Kidney capillary endothelial cell (primary cell): ENCODE results near the gene UGT1A3.

Experiments
- DNase-seq: peaks from one replicate; pipeline ENCODE4 v3.0.0-alpha.2; 2018; ENCODE audit warnings: low spot score

Gene UGT1A3

DNA sequence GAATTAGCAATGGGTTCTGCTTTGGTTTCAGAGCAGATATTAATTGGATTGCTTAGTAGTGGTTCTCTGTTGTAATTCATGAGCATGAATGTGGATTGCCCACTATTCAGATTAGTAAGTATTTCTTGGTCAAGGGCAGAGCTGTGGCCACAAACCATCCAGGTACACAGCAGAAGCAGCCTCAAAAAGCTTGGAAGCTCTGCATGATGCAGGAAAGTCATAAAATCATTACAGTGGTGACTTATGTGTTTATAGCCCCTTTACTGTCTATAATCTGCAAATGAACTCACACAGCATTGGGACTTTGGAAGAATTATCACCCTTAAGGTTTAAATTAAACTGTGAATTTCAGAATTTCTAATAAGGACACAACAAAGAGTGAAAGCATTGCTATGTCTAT is 29.3 kb downstream of the UGT1A3 start:
- no peak for DNase-seq

GRCh38 chr2:233758849-233759248 is 30.0 kb downstream of the UGT1A3 start:
- no peak for DNase-seq

GRCh38 chr2:233760043-233760442 is 31.2 kb downstream of the UGT1A3 start, which contains the start of gene UGT1A1:
TSS of gene UGT1A1 (plus strand) at chr2:233760270. CDS start at chr2:233760288, 18 bp downstream.
- no peak for DNase-seq

GRCh38 chr2:233761040-233761769 is 32.4 kb downstream of the UGT1A3 start:
- no peak for DNase-seq

GRCh38 chr2:233764264-233764663 is 35.4 kb downstream of the UGT1A3 start:
- DNase-seq, result no peak

GRCh38 chr2:233764761-233765160 is 35.9 kb downstream of the UGT1A3 start:
- no peak for DNase-seq

DNA sequence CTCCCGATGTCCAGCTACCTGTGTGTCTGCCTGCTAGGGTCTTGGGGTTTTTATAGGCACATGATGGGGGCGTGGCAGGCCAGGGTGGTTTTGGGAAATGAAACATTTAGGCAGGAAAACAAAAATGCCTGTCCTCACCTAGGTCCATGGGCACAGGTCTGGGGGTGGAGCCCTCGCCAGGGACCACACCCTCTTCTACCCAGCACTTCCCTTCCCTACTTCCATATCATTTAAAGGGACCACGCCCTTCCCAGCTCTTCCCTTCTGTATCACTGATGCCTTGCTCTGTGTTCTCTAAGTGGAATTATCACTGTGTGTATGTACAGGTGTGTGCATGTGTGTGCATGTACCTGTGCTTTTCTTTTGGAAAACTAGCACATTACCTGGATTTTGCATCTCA is 37.6 kb downstream of the UGT1A3 start:
- DNase-seq, result no peak

DNA sequence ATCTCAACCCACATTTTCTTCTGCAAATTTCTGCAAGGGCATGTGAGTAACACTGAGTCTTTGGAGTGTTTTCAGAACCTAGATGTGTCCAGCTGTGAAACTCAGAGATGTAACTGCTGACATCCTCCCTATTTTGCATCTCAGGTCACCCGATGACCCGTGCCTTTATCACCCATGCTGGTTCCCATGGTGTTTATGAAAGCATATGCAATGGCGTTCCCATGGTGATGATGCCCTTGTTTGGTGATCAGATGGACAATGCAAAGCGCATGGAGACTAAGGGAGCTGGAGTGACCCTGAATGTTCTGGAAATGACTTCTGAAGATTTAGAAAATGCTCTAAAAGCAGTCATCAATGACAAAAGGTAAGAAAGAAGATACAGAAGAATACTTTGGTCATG is 39.2 kb downstream of the UGT1A3 start:
- DNase-seq, result no peak

- no peak for DNase-seq
Observed at GRCh38 chr2:233769260-233769659, 40.4 kb downstream of the UGT1A3 start.

DNA sequence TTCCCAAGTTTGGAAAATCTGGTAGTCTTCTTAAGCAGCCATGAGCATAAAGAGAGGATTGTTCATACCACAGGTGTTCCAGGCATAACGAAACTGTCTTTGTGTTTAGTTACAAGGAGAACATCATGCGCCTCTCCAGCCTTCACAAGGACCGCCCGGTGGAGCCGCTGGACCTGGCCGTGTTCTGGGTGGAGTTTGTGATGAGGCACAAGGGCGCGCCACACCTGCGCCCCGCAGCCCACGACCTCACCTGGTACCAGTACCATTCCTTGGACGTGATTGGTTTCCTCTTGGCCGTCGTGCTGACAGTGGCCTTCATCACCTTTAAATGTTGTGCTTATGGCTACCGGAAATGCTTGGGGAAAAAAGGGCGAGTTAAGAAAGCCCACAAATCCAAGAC is 43.3 kb downstream of the UGT1A3 start:
- DNase-seq, result no peak

DNA sequence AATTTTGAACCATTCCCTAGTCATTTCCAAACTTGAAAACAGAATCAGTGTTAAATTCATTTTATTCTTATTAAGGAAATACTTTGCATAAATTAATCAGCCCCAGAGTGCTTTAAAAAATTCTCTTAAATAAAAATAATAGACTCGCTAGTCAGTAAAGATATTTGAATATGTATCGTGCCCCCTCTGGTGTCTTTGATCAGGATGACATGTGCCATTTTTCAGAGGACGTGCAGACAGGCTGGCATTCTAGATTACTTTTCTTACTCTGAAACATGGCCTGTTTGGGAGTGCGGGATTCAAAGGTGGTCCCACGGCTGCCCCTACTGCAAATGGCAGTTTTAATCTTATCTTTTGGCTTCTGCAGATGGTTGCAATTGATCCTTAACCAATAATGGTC is 43.7 kb downstream of the UGT1A3 start:
- no peak for DNase-seq

DNA sequence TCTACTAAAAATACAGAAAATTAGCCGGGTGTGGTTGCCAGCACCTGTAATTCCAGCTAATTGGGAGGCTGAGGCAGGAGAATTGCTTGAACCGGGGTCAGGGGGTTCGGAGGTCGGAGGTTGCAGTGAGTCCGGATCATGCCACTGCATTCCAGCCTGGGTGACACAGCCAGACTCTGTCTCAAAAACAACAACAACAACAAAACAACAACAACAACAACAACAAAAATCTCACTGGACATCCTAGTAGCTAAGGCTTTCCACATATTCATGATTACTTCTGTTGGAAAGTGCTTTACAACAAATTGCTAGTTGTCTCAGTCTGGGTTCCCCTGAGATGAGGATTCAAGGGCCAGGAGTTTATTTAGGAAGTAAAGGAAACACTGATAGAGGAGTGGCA is 45.0 kb downstream of the UGT1A3 start:
- no peak for DNase-seq

- no peak for DNase-seq
Observed at GRCh38 chr2:233775414-233775813, 46.6 kb downstream of the UGT1A3 start.

GRCh38 chr2:233778030-233778429 is 49.2 kb downstream of the UGT1A3 start, which contains the start of gene MROH2A:
TSS of gene MROH2A (plus strand) at chr2:233778330. CDS start at chr2:233779359, 1,029 bp downstream.
- no peak for DNase-seq

DNA sequence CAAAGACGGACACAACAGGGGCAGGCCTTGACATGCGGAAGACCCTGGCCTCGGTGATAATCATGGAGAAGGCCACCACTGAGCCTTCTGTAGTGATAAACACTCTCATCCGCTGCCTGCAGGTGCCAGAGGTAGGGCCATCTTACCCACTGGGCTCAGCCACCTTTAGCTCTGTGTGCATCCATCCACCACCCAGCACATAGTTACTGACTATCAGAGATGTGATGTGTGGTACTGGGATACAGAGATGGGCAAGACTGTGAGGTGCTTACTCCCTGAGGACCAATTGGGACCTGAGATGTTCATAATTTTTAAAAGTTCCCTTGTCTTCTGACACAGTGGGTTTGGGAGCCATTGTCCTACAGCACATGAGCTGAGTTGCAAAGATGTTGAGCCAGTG is 50.9 kb downstream of the UGT1A3 start:
- DNase-seq, result no peak

- DNase-seq, result no peak
Observed at GRCh38 chr2:233780771-233781170, 51.9 kb downstream of the UGT1A3 start.

- DNase-seq, result no peak
Observed at GRCh38 chr2:233789554-233789953, 60.7 kb downstream of the UGT1A3 start.

- no peak for DNase-seq
Observed at GRCh38 chr2:233791151-233791882, 62.5 kb downstream of the UGT1A3 start.

DNA sequence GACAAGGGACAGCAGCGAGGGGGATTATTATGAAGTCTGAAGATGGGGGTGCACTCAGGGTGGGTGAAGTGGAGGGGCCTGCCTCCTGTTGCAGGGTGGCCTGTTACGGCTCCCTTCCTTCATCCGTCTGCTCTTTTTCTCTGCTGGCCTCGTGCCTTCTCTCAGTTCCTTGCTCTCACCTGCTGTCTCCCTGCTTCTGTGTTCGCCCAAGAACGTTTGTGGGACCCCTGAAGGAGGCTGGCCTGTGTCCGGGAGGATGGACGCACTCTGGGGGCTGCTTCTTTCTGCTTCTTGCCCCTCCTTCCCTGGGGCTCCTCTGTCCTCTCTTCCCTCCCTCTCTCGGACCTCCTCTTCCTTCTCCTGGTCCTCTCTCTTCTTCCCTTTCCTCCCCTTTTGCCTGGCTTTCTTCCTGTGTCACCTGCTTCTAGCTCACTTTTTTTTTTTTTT is 63.1 kb downstream of the UGT1A3 start:
- no peak for DNase-seq

DNA sequence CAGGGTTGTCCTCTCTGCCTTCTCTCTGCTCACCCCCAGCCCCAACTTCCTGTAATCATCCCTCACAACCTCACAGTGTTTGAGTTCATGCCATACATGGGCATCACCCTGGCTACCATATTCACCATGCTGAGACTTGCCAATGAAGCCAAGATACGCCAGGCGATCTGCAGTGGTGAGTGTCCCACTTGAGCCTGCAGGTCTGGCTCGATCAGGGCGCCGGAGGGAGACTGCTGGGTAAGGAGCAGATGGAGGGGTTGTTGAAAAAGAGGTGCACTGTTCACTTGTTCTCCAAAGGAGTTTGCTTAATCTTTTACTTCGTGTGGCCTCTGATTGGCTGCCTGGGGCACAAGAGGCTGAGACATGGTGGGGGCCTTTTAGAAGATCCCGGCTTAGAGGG is 63.9 kb downstream of the UGT1A3 start:
- no peak for DNase-seq

- DNase-seq, result no peak
Observed at GRCh38 chr2:233793465-233794127, 64.8 kb downstream of the UGT1A3 start.

DNA sequence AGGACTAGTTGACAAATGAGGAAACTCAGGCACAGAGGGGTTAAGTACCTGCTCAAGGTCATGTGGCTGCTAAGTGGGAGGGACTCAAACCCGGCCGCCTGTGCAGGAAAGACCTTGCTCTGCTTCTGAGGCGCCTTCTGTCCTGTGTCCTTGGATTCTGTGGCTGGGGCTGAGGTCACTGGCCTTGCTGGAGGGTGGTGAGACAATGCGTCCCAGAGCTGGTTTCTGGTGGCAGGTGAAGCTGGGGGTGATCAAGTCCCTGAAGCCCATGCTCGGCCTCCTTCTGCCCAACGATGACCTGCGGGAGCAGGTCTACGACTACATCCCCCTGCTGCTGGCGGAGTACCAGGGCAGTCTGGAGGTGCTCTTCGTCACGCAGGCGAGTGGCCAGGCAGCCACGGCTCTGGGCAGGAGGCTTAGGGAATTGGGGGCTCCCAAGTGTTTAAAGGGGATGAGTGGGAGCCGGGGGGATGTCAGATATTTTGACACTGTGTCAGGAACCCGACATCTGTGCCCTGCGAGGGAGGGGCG is 65.4 kb downstream of the UGT1A3 start:
- no peak for DNase-seq

DNA sequence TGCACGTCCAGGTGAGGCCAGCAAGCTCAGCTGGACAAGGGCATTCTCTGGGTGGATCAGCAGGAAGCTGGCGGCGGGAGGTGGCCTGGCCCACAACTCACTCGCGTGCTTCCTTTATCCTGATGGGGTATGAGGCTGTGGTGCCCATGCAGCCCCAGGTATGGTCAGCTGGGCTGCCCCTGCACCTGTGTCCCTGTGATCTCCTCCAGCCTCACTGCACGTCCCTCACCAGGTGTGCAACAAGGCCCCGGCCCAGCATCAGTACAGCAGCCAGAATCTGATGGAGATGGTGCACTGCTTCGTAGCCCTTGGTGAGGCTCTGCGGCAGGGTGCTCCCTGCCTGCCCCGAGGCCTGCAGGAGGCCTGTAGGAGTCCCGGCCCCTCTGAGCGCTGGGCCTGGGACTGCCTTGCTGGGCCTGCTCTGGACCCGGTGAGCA is 66.9 kb downstream of the UGT1A3 start:
- no peak for DNase-seq
